Kidney (tissue), 14 donors: ENCODE measurements around the gene TXNRD1. TPM values are rescaled to one million over a fixed set of nuclear protein-coding genes. Genes with fewer than 3 reads are reported as not detected.

ENCODE experiments used
- DNase-seq, 5 donors: peaks; one replicate each; pipeline ENCODE4 v3.0.0-alpha.2; 2013 to 2020
- FAIRE-seq: peaks from 2 replicates; lab custom pipeline; 2012; peaks lifted over from hg19 to GRCh38; lab: Jason Lieb, UNC
- H3K27ac ChIP-seq, 2 donors: one replicate each; pipeline ENCODE4 v1.7.0; 2013; ENCODE audit warnings: low read depth in 2 of 2, low read length in 2 of 2, inconsistent platforms in 1 of 2
- H3K27me3 ChIP-seq: one replicate; pipeline ENCODE4 v1.7.1; 2013; ENCODE audit warnings: low read length, inconsistent platforms; ENCODE audit not compliant: control insufficient read depth, insufficient read depth
- H3K36me3 ChIP-seq, 3 donors: one replicate each; pipeline versions ENCODE4 v1.7.0 to v1.7.1; 2013; ENCODE audit warnings: low read length in 3 of 3, control low read depth in 1 of 3, inconsistent platforms in 1 of 3; ENCODE audit not compliant: insufficient read depth in 3 of 3, control insufficient read depth in 2 of 3
- H3K4me1 ChIP-seq, 3 donors: one replicate each; pipeline versions ENCODE4 v1.7.0 to v1.7.1; 2013; ENCODE audit warnings: low read length in 3 of 3, inconsistent platforms in 1 of 3, low read depth in 1 of 3; ENCODE audit not compliant: control insufficient read depth in 2 of 3, insufficient read depth in 2 of 3
- H3K4me3 ChIP-seq, 3 donors: one replicate each; pipeline versions ENCODE4 v1.7.0 to v1.8.1; 2013; ENCODE audit warnings: low read length in 3 of 3, control low read depth in 1 of 3, inconsistent platforms in 1 of 3
- H3K9ac ChIP-seq, 3 donors: one replicate each; pipeline versions ENCODE4 v1.7.0 to v1.7.1; 2013; ENCODE audit warnings: low read length in 3 of 3, control low read depth in 1 of 3, inconsistent platforms in 1 of 3
- H3K9me3 ChIP-seq, 3 donors: one replicate each; pipeline versions ENCODE4 v1.7.0 to v1.7.1; 2013; ENCODE audit warnings: low read length in 3 of 3, control low read depth in 1 of 3, inconsistent platforms in 1 of 3; ENCODE audit not compliant: control insufficient read depth in 2 of 3, insufficient read depth in 1 of 3
- intact Hi-C: fragments of 100-400 bp; cut with DNase I; formaldehyde crosslinking; loops from one replicate; pipeline ENCODE4 v1.11.1; 2022
- polyA plus RNA-seq: library from polyadenylated mRNA; stranded (reverse); fragments of 350-450 nt; fragmentation: Illumina TruSeq; extraction: RNeasy Lipid Tissue Mini Kit (QIAGEN cat#74804); gene quantifications from one replicate; pipeline ENCODE4 v1.2.3, GENCODE V29; 2014; ENCODE audit warnings: low read depth, low replicate concordance; ENCODE audit not compliant: insufficient read depth
- total RNA-seq: library from RNA; stranded (reverse); fragmentation: NEBNext Ultra II Directional; extraction: Animal tissue kit (Norgen Biotek cat#: 25700); gene quantifications from one replicate; pipeline ENCODE4 v1.2.1, GENCODE V29; 2021
- TF ChIP-seq, protein P1 (sequence below): IDR thresholded peaks from 3 replicates; pipeline ENCODE4 v1.5.1; 2012; ENCODE audit warnings: mild to moderate bottlenecking, moderate library complexity, borderline replicate concordance; ENCODE audit not compliant: insufficient read depth; ENCODE audit errors: extremely low read depth
- donor health status: control.
- donor health status: control.
- donor health status: control.
- donor health status: control.
- donor health status: control.
- donor health status: DM: yes; HTN: yes; CAD: no.
- donor health status: Normal renal cell carcinoma (clear cell type).

TXNRD1 gene
- total and polyA plus RNA-seq, 2 donors from 2014 or later: 45.0 to 73.2 TPM

GRCh38 chr12:104333692-104334255 lies 118.2 kb downstream of the TXNRD1 start:
- intact Hi-C loops: no loop called here
- no peak overlapping the region for H3K9ac ChIP-seq

GRCh38 chr12:104334581-104334980 lies 119.0 kb downstream of the TXNRD1 start:
- no peaks in the 10 kb centered on the region for H3K4me1 ChIP-seq
- no peak overlapping the region for H3K27ac ChIP-seq
- no peaks in the 10 kb centered on the region for H3K9me3 ChIP-seq
- no peaks in the 10 kb centered on the region for H3K27me3 ChIP-seq
- peaks cover 2 to 10% (median 8%) of the 10 kb centered on the region in 3 donors for H3K36me3 ChIP-seq
- H3K4me3 ChIP-seq: no peak overlapping the region
- H3K9ac ChIP-seq: no peak overlapping the region
- TF ChIP-seq, protein P1, sequence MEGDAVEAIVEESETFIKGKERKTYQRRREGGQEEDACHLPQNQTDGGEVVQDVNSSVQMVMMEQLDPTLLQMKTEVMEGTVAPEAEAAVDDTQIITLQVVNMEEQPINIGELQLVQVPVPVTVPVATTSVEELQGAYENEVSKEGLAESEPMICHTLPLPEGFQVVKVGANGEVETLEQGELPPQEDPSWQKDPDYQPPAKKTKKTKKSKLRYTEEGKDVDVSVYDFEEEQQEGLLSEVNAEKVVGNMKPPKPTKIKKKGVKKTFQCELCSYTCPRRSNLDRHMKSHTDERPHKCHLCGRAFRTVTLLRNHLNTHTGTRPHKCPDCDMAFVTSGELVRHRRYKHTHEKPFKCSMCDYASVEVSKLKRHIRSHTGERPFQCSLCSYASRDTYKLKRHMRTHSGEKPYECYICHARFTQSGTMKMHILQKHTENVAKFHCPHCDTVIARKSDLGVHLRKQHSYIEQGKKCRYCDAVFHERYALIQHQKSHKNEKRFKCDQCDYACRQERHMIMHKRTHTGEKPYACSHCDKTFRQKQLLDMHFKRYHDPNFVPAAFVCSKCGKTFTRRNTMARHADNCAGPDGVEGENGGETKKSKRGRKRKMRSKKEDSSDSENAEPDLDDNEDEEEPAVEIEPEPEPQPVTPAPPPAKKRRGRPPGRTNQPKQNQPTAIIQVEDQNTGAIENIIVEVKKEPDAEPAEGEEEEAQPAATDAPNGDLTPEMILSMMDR: no peak
- intact Hi-C loops: no loop called here
- FAIRE-seq: no peak
- DNase-seq: no peak

More at GRCh38 chr12:104333692-104334255, 118.2 kb downstream of the TXNRD1 start:
- Histone ChIP-seq H3K27me3 (no peaks in the 10 kb centered on the region), H3K4me3 (no peak overlapping the region), H3K4me1 (no peaks in the 10 kb centered on the region), H3K9me3 (no peaks in the 10 kb centered on the region), H3K27ac (no peak overlapping the region), H3K36me3 (peaks cover 0 to 8% (median 6%) of the 10 kb centered on the region in 3 donors)
- TF ChIP-seq, protein P1: no peak
- DNase-seq: no peak
- no peak for FAIRE-seq

- intact Hi-C loops: no loop called here
- Histone ChIP-seq H3K4me1 (no peaks in the 10 kb centered on the region), H3K9me3 (no peaks in the 10 kb centered on the region), H3K27me3 (no peaks in the 10 kb centered on the region), H3K27ac (no peak overlapping the region), H3K4me3 (no peak overlapping the region), H3K36me3 (peaks cover 2 to 22% (median 15%) of the 10 kb centered on the region in 3 donors), H3K9ac (no peak overlapping the region)
- TF ChIP-seq, protein P1: no peak
- no peak for DNase-seq
- no peak for FAIRE-seq
Measured at GRCh38 chr12:104336115-104336514, 120.5 kb downstream of the TXNRD1 start.
